HG02973 (cell line): ENCODE data around the gene CENPVL2.
"Not testable (repeated sequence)": the region's sequence is repeated elsewhere in the genome, so short reads cannot be mapped to it uniquely, and the experiment has no call there.

Source experiments
- ATAC-seq: cut with Tn5 transposase; IDR thresholded peaks from one replicate; pipeline ENCODE4 v1.9.1; 2021; ENCODE audit warnings: moderate library complexity; ENCODE audit not compliant: unreplicated experiment

The CENPVL2 gene

DNA sequence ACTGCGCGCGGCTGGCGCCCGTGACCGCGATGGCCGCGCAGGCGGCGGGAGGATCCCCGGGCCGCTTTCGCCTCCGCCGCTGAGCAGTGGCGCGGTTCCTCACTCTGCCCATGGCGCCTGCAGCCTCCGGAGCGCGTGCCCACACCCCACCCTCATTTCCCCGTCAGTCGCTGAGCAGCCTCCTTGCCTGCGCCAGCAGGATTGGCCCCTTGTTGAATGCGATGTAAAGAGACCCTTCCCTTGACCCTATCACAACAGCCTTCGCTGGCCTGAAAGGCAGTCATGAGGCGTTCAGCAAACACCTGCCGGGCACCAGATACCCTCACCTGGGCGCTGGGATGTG is at the start of gene CENPVL2:
Gene CENPVL2 (minus strand): TSS at position 112 of the 343 bp plus-strand sequence. CDS start 0 bp downstream, at position 112.
- ATAC-seq = not testable (repeated sequence)

- no peak for ATAC-seq
Observed at GRCh38 chrX:51728202-51728601, 45.6 kb upstream of the CENPVL2 start.

DNA sequence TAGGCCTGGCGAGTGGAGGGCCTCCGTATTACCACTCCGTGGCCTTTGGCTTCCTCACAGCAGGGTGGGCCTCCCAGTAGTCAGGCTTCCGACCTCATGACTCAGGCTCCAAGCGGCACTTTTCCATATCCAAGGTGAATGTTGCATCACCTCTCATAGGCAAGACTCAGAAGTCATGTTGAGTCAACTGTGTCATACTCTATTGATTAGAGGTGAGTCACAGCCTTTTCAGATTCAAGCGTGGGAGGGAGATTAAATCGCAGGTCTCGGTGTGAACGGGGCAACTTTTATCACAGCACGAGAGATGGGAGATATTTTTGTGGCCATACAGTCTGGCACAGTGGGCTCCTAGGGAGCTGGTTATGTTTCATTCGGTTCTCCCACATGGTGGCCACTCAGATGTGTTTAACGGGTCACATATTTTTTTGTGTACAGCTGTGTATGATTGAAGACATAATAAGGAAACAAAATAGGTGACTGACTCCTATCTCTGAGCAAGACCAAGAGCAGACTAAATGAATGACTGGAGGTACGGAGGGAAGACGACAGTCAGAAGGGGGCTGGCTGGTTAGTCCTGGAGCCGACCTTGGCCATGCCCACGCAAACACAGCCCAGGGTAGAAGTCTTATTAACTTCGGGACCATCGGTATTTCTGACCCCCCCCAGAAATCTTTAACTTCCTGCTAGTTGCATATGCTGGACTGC is 30.5 kb upstream of the CENPVL2 start:
- not testable (repeated sequence) for ATAC-seq

- ATAC-seq = not testable (repeated sequence)
Observed at GRCh38 chrX:51710277-51711164, 27.9 kb upstream of the CENPVL2 start, which contains the start of gene CENPVL1. Gene CENPVL1, plus strand, starts transcription at chrX:51710512. Its CDS starts 0 bp downstream, at chrX:51710512.

DNA sequence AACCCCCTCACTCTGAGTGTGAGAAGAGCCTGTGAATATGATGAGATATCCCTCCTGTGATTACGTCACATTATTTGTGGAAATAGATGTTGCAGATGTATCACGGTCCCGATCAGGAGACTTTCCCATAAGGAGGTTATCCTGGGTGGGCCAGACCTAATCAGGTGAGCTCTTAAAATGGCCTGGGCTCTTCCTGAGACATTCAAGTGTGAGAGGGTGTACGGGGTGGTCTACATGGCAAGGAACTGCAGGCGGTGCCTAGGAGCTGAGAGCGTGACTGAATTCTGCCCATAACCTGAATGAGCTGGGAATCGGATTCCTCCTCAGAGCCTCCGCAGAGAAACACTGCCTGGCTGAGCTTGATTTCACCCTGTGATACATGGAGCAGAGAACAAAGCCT is 14.8 kb upstream of the CENPVL2 start:
- ATAC-seq = no peak

GRCh38 chrX:51694254-51694653 is 11.6 kb upstream of the CENPVL2 start:
- ATAC-seq = no peak

DNA sequence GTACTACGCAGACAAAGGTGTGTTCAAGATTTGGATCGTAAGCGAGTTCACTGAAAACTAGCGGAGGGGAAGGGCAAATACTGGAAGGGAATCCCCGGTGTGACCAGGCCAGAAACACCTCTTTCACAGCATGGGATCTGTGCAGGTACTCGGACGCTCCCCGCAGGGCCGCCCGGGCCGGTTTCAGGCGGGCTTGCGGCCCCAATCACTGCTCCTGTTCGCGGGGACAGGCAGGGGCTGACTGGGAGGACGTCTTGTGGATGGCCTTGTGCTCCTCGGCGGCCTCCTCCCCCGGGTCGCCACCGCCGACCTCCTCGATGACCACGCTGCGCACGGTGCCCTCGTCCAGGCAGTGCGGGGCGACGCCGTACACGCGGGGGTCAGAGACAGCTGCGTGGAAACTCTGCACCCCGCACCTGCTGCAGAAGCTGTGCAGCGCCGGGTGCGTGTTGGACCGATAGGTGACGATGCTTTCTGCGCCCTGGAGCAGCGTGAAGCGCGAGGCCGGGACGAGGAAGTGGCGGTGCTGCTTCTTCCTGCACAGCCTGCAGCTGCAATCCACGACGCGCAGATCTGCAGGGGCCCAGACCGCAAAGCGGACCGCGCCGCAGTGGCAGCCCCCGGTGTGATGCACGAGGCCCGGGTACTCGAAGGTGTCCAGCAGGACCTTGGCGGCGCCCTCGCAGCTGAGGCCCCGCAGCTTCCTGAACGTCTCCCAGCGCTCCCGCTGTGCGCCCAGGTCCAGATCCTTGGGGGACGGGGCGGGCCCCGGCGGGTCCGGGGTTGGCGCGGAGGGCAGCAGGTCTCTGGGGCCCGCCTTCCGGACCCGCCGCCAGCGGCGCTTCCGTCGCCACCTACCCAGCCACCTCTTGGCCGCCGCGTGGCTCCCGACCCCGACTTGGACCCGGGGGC is 567 bp downstream of the CENPVL2 start:
- not testable (repeated sequence) for ATAC-seq

DNA sequence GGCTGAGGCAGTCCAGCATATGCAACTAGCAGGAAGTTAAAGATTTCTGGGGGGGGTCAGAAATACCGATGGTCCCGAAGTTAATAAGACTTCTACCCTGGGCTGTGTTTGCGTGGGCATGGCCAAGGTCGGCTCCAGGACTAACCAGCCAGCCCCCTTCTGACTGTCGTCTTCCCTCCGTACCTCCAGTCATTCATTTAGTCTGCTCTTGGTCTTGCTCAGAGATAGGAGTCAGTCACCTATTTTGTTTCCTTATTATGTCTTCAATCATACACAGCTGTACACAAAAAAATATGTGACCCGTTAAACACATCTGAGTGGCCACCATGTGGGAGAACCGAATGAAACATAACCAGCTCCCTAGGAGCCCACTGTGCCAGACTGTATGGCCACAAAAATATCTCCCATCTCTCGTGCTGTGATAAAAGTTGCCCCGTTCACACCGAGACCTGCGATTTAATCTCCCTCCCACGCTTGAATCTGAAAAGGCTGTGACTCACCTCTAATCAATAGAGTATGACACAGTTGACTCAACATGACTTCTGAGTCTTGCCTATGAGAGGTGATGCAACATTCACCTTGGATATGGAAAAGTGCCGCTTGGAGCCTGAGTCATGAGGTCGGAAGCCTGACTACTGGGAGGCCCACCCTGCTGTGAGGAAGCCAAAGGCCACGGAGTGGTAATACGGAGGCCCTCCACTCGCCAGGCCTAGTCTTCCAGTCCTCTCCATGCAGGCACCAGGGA is 2.8 kb downstream of the CENPVL2 start:
- ATAC-seq = not testable (repeated sequence)

DNA sequence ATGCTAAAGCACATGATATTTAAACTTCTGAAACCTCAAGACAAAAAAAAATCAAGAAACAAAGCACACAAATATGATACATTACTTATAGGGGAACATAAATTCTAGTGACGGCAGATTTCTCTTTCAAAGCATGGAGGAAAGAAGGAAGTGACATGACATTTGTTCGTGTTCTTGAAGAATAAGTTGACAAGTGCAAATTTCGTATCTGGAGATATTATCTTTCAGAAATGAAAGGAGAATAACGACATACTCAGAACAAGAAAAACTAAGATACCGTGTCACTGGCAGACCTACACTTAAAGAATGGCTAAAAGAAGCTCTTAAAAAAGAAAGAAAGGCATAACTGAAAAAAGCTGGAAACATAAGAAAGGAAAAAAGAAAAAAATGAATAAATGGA is 16.6 kb downstream of the CENPVL2 start:
- ATAC-seq = no peak

- no peak for ATAC-seq
Observed at GRCh38 chrX:51643377-51643776, 39.3 kb downstream of the CENPVL2 start.

- no peak for ATAC-seq
Observed at GRCh38 chrX:51641421-51642021, 41.1 kb downstream of the CENPVL2 start.

DNA sequence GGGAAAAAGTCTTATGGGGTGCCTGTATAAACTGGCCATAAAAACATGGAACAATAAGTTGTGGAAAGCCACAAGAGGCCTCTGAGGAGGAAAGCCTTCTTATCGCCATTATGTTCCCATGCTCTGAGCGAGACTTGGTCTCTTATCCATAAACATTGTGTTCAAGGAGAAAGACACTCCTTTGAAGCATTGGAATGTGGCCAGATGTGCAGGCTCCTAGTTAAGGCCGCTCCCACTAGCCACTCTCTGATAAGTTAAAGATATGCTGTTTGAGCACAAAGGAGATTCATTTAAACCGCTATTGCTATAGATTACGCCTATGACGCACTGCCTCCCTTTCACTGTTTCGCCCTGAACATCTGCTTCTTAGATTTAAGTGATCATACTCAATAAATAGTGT is 46.1 kb downstream of the CENPVL2 start:
- ATAC-seq = not testable (repeated sequence)
